ENCODE measurements around the gene BASP1.

The BASP1 gene

GRCh38 chr5:17230808-17231525 is 13.5 kb downstream of the BASP1 start:
- peaks cover 0 to 10% of the 10 kb centered on the region in 2 donors for H3K4me1 ChIP-seq (ENCODE audit: control insufficient read depth in 2 of 2, insufficient read depth in 1 of 2, low read depth in 1 of 2, low read length in 2 of 2)
- no peak overlapping the region for H3K4me2 ChIP-seq (ENCODE audit: insufficient read depth, low read length, poor library complexity, severe bottlenecking)
- H3K14ac ChIP-seq (ENCODE audit: low read length) = no peak overlapping the region
- H3K79me1 ChIP-seq (ENCODE audit: low read depth, low read length) = peaks cover 4% of the 10 kb centered on the region
- no peak overlapping the region for H4K8ac ChIP-seq (ENCODE audit: low read depth, low read length)
- H3K27me3 ChIP-seq (ENCODE audit: control insufficient read depth in 3 of 3, insufficient read depth in 3 of 3, low read depth in 1 of 3, low read length in 3 of 3) = no peaks in the 10 kb centered on the region
- H3K23ac ChIP-seq (ENCODE audit: low read depth, low read length, poor library complexity) = no peak overlapping the region
- H2BK120ac ChIP-seq (ENCODE audit: low read depth, low read length) = no peak overlapping the region
- H3K27ac ChIP-seq (replicated peaks; ENCODE audit: low read length) = no peak overlapping the region
- H3K9me3 ChIP-seq (replicated peaks in 1 of 2; ENCODE audit: control insufficient read depth in 2 of 2, insufficient read depth in 1 of 2, low read depth in 1 of 2, low read length in 2 of 2) = peaks cover 0 to 33% of the 10 kb centered on the region in 2 donors
- no peak overlapping the region for H2AK5ac ChIP-seq (ENCODE audit: low read depth, low read length)
- no peak overlapping the region for H2BK12ac ChIP-seq (ENCODE audit: low read length)
- no peak overlapping the region for H2BK15ac ChIP-seq (ENCODE audit: low read length)
- no peak overlapping the region for H2BK5ac ChIP-seq (ENCODE audit: low read length)
- no peak for DNase-seq (ENCODE audit: low spot score)
- H3K9ac ChIP-seq (ENCODE audit: low read depth, low read length, poor library complexity) = no peak overlapping the region
- H3K18ac ChIP-seq (ENCODE audit: low read length) = no peak overlapping the region
- H2AFZ ChIP-seq (ENCODE audit: low read length) = no peak overlapping the region
- 100% methylated on average over 3 of the region's 10 CpGs; no CpG with 5 or more reads in 1 of the 2 donors for WGBS, 2 donors (ENCODE audit: extremely low coverage in 2 of 2, insufficient read length in 2 of 2, insufficient replicate concordance in 1 of 2)
- no peak overlapping the region for H3K4ac ChIP-seq (ENCODE audit: low read length)
- H3K36me3 ChIP-seq (replicated peaks in 1 of 2; ENCODE audit: control insufficient read depth in 2 of 2, insufficient read depth in 2 of 2, low read length in 2 of 2) = peaks cover 5 to 80% of the 10 kb centered on the region in 2 donors
- no peak overlapping the region for H3K4me3 ChIP-seq (ENCODE audit: low read length in 2 of 2)
- H4K91ac ChIP-seq (ENCODE audit: low read depth, low read length, poor library complexity) = no peak overlapping the region

DNA sequence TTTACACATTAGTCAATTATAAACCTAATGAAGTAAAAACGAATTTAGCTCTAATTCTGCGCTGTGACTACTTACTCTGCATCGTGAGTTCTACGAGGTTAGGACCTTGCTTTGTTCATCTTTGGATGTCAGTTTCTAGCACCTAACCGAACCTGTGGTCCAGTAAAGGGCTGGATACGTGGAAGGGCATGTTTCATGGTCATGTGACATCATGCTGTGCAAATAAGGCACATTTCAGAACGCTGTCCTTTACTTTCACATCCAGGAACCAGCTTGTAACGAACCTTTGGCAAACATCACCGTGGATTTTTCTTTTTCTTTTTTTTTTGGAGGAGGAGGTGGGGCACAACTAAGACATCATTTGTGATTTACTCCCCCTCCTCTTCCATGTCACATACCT is 15.0 kb downstream of the BASP1 start:
- no peak overlapping the region for H3K4me3 ChIP-seq (ENCODE audit: low read length in 2 of 2)
- H3K27ac ChIP-seq (replicated peaks; ENCODE audit: low read length) = no peak overlapping the region
- no peak overlapping the region for H2BK12ac ChIP-seq (ENCODE audit: low read length)
- WGBS, 2 donors (ENCODE audit: extremely low coverage in 2 of 2, insufficient read length in 2 of 2, insufficient replicate concordance in 1 of 2) = no CpG with 5 or more reads among the region's 9 CpGs
- no peak overlapping the region for H2AFZ ChIP-seq (ENCODE audit: low read length)
- no peak overlapping the region for H3K4me2 ChIP-seq (ENCODE audit: insufficient read depth, low read length, poor library complexity, severe bottlenecking)
- H3K27me3 ChIP-seq (ENCODE audit: control insufficient read depth in 3 of 3, insufficient read depth in 3 of 3, low read depth in 1 of 3, low read length in 3 of 3) = no peaks in the 10 kb centered on the region
- no peak overlapping the region for H4K8ac ChIP-seq (ENCODE audit: low read depth, low read length)
- H4K91ac ChIP-seq (ENCODE audit: low read depth, low read length, poor library complexity) = no peak overlapping the region
- no peak overlapping the region for H3K23ac ChIP-seq (ENCODE audit: low read depth, low read length, poor library complexity)
- H3K36me3 ChIP-seq (replicated peaks in 1 of 2; ENCODE audit: control insufficient read depth in 2 of 2, insufficient read depth in 2 of 2, low read length in 2 of 2) = peaks cover 5 to 87% of the 10 kb centered on the region in 2 donors
- no peak overlapping the region for H3K18ac ChIP-seq (ENCODE audit: low read length)
- no peak overlapping the region for H2BK15ac ChIP-seq (ENCODE audit: low read length)
- H3K4ac ChIP-seq (ENCODE audit: low read length) = no peak overlapping the region
- H3K9me3 ChIP-seq (replicated peaks in 1 of 2; ENCODE audit: control insufficient read depth in 2 of 2, insufficient read depth in 1 of 2, low read depth in 1 of 2, low read length in 2 of 2) = peaks cover 0 to 28% of the 10 kb centered on the region in 2 donors
- peaks cover 0 to 10% of the 10 kb centered on the region in 2 donors for H3K4me1 ChIP-seq (ENCODE audit: control insufficient read depth in 2 of 2, insufficient read depth in 1 of 2, low read depth in 1 of 2, low read length in 2 of 2)
- no peak overlapping the region for H3K9ac ChIP-seq (ENCODE audit: low read depth, low read length, poor library complexity)
- no peak overlapping the region for H2BK5ac ChIP-seq (ENCODE audit: low read length)
- H2AK5ac ChIP-seq (ENCODE audit: low read depth, low read length) = no peak overlapping the region
- peaks cover 4% of the 10 kb centered on the region for H3K79me1 ChIP-seq (ENCODE audit: low read depth, low read length)
- no peak overlapping the region for H3K14ac ChIP-seq (ENCODE audit: low read length)
- H2BK120ac ChIP-seq (ENCODE audit: low read depth, low read length) = no peak overlapping the region
- DNase-seq (ENCODE audit: low spot score) = no peak

DNA sequence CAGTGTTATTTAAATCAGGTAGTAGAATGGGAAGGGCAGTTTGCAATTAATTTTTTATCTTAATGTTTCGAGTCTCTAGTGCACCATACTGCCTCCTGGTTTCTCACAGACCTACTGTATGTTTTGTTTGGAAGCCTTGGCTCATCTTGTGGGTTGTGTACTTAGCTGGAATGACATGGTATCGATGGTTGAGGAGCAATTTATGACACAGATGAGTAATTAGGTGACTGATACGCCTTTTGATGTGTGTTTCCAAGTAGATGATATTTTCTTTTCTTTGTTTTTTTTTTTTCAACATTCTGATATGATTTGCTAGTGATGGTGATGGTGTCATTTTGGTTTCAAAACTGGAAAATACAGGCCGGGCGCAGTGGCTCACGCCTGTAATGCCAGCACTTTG is 16.1 kb downstream of the BASP1 start:
- Histone ChIP-seq H3K14ac (ENCODE audit: low read length) (no peak overlapping the region), H3K9ac (ENCODE audit: low read depth, low read length, poor library complexity) (no peak overlapping the region), H2AK5ac (ENCODE audit: low read depth, low read length) (no peak overlapping the region), H3K27me3 (ENCODE audit: control insufficient read depth in 3 of 3, insufficient read depth in 3 of 3, low read depth in 1 of 3, low read length in 3 of 3) (no peaks in the 10 kb centered on the region), H3K4me1 (ENCODE audit: control insufficient read depth in 2 of 2, insufficient read depth in 1 of 2, low read depth in 1 of 2, low read length in 2 of 2) (peaks cover 0 to 4% of the 10 kb centered on the region in 2 donors), H3K23ac (ENCODE audit: low read depth, low read length, poor library complexity) (no peak overlapping the region), H3K79me1 (ENCODE audit: low read depth, low read length) (peaks cover 4% of the 10 kb centered on the region), H2BK5ac (ENCODE audit: low read length) (no peak overlapping the region), H3K27ac (replicated peaks; ENCODE audit: low read length) (no peak overlapping the region), H3K18ac (ENCODE audit: low read length) (no peak overlapping the region), H3K36me3 (replicated peaks in 1 of 2; ENCODE audit: control insufficient read depth in 2 of 2, insufficient read depth in 2 of 2, low read length in 2 of 2) (peaks cover 5 to 81% of the 10 kb centered on the region in 2 donors), H3K4me3 (ENCODE audit: low read length in 2 of 2) (no peak overlapping the region), H4K8ac (ENCODE audit: low read depth, low read length) (no peak overlapping the region), H2BK12ac (ENCODE audit: low read length) (no peak overlapping the region), H3K9me3 (replicated peaks in 1 of 2; ENCODE audit: control insufficient read depth in 2 of 2, insufficient read depth in 1 of 2, low read depth in 1 of 2, low read length in 2 of 2) (peaks cover 0 to 27% of the 10 kb centered on the region in 2 donors), H3K4ac (ENCODE audit: low read length) (no peak overlapping the region), H2BK15ac (ENCODE audit: low read length) (no peak overlapping the region), H2AFZ (ENCODE audit: low read length) (no peak overlapping the region), H4K91ac (ENCODE audit: low read depth, low read length, poor library complexity) (no peak overlapping the region), H3K4me2 (ENCODE audit: insufficient read depth, low read length, poor library complexity, severe bottlenecking) (no peak overlapping the region), H2BK120ac (ENCODE audit: low read depth, low read length) (no peak overlapping the region)
- no peak for DNase-seq (ENCODE audit: low spot score)
- WGBS, 2 donors (ENCODE audit: extremely low coverage in 2 of 2, insufficient read length in 2 of 2, insufficient replicate concordance in 1 of 2) = no CpG with 5 or more reads among the region's 6 CpGs

DNA sequence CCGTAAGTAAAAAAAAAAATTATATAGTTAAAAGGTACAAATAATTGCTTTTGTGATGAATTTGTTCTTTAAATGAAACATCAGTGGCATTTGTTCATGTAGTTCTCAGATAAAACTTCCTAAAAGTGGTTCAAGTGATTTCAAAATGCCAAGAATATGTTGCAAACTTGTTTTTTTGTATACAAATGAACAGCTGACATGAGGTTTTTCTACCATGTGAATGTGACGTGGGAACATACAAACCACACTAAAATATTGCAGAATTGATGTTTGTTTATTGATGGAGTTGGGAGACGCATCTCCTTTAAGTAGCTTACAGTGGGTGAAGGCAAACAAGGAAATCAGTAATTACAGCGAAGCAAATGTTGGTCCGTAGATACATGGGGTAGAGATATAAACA is 16.9 kb downstream of the BASP1 start:
- Histone ChIP-seq H2BK15ac (ENCODE audit: low read length) (no peak overlapping the region), H3K4me2 (ENCODE audit: insufficient read depth, low read length, poor library complexity, severe bottlenecking) (no peak overlapping the region), H3K4me3 (ENCODE audit: low read length in 2 of 2) (no peak overlapping the region), H3K27ac (replicated peaks; ENCODE audit: low read length) (no peak overlapping the region), H3K14ac (ENCODE audit: low read length) (no peak overlapping the region), H2AFZ (ENCODE audit: low read length) (no peak overlapping the region), H3K27me3 (ENCODE audit: control insufficient read depth in 3 of 3, insufficient read depth in 3 of 3, low read depth in 1 of 3, low read length in 3 of 3) (no peaks in the 10 kb centered on the region), H2BK5ac (ENCODE audit: low read length) (no peak overlapping the region), H3K18ac (ENCODE audit: low read length) (no peak overlapping the region), H4K8ac (ENCODE audit: low read depth, low read length) (no peak overlapping the region), H2BK12ac (ENCODE audit: low read length) (no peak overlapping the region), H2AK5ac (ENCODE audit: low read depth, low read length) (no peak overlapping the region), H3K9me3 (replicated peaks in 1 of 2; ENCODE audit: control insufficient read depth in 2 of 2, insufficient read depth in 1 of 2, low read depth in 1 of 2, low read length in 2 of 2) (peaks cover 0 to 27% of the 10 kb centered on the region in 2 donors), H3K9ac (ENCODE audit: low read depth, low read length, poor library complexity) (no peak overlapping the region), H3K79me1 (ENCODE audit: low read depth, low read length) (peaks cover 4% of the 10 kb centered on the region), H3K36me3 (replicated peaks in 1 of 2; ENCODE audit: control insufficient read depth in 2 of 2, insufficient read depth in 2 of 2, low read length in 2 of 2) (peaks cover 5 to 76% of the 10 kb centered on the region in 2 donors), H2BK120ac (ENCODE audit: low read depth, low read length) (no peak overlapping the region), H4K91ac (ENCODE audit: low read depth, low read length, poor library complexity) (no peak overlapping the region), H3K4me1 (ENCODE audit: control insufficient read depth in 2 of 2, insufficient read depth in 1 of 2, low read depth in 1 of 2, low read length in 2 of 2) (no peaks in the 10 kb centered on the region), H3K4ac (ENCODE audit: low read length) (no peak overlapping the region), H3K23ac (ENCODE audit: low read depth, low read length, poor library complexity) (no peak overlapping the region)
- no peak for DNase-seq (ENCODE audit: low spot score)
- WGBS, 2 donors (ENCODE audit: extremely low coverage in 2 of 2, insufficient read length in 2 of 2, insufficient replicate concordance in 1 of 2) = no CpG with 5 or more reads among the region's 5 CpGs

Data from neuronal stem cell (in vitro differentiated cells).